ENCODE data around the gene SSBP3. TPM values are rescaled to one million over a fixed set of nuclear protein-coding genes. Genes with fewer than 3 reads are reported as not detected.

SSBP3 gene
- total and polyA plus RNA-seq, 2 of the 13 experiments (the other 11 are each of a cell fraction or from before 2014, with no cell fraction given) = 8.5 to 17.6 TPM

DNA sequence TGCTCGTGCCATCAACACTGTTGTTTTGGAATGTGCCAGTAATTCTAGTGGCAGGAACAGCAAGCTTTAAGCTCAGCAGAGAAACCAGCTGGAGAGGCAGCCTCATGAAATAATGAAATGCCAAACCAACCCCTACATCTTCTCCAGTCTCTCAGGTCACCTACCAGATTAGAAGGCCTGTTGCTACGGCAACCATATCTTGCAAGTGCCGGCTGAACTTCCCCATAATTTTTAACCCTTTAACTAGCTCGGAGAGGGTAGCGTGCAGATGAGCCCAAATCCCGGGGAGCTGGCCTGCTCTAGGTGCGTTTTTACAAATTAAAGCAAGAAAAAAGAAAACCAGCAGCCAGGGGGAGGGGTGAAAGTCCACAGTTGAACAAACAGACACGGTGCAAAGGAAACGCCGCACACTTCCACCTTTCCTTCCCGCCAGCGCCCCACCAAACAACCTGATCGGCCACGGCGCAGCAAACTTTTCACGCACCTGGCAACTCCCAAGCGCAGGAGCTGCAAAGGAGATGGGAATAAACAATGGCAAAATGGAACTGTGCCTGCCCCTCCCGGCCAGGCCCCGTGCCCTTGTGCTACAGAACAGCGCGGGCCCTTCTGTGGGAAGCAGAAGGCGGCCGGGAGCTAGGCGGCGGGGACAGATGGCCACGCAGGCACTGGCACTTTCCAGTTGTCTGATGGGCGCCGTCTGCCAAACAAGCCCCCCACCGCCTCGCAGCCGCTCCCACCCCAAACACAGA, 50.1 kb downstream of the SSBP3 start (continued):
- 0 out of 2 replicates have a peak, but pooled peaks have one; percentile 12 for TF ChIP-seq ZNF768 (CRISPR knock-in tag; IDR thresholded peaks at IDR 0.05)
- TF ChIP-seq, protein P1, sequence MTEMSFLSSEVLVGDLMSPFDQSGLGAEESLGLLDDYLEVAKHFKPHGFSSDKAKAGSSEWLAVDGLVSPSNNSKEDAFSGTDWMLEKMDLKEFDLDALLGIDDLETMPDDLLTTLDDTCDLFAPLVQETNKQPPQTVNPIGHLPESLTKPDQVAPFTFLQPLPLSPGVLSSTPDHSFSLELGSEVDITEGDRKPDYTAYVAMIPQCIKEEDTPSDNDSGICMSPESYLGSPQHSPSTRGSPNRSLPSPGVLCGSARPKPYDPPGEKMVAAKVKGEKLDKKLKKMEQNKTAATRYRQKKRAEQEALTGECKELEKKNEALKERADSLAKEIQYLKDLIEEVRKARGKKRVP (CRISPR knock-in tag; IDR thresholded peaks at IDR 0.05) = no peak
- TF ChIP-seq NR2F6 (IDR thresholded peaks at IDR 0.05) = no peak
- 0 out of 2 replicates have a peak, but pooled peaks have one; percentile 30 for TF ChIP-seq NR2F6 (CRISPR knock-in tag; IDR thresholded peaks at IDR 0.05)
- TF ChIP-seq ZFX (CRISPR knock-in tag; IDR thresholded peaks at IDR 0.05; ENCODE audit: low read depth) = peak; percentile 64
- TF ChIP-seq, protein P2, sequence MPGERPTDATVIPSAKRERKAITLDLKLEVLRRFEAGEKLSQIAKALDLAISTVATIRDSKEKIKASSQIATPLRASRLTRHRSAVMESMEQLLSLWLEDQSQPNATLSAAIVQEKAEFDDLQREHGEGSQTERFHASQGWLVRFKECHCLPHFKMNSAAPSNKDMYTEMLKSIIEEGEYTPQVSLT (CRISPR knock-in tag; IDR thresholded peaks at IDR 0.05; ENCODE audit: borderline replicate concordance, low read depth) = no peak
- TF ChIP-seq, protein P3, sequence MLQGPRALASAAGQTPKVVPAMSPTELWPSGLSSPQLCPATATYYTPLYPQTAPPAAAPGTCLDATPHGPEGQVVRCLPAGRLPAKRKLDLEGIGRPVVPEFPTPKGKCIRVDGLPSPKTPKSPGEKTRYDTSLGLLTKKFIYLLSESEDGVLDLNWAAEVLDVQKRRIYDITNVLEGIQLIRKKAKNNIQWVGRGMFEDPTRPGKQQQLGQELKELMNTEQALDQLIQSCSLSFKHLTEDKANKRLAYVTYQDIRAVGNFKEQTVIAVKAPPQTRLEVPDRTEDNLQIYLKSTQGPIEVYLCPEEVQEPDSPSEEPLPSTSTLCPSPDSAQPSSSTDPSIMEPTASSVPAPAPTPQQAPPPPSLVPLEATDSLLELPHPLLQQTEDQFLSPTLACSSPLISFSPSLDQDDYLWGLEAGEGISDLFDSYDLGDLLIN (CRISPR knock-in tag; IDR thresholded peaks at IDR 0.05; ENCODE audit: borderline replicate concordance) = no peak
- no peak for TF ChIP-seq ZNF33B (CRISPR knock-in tag; IDR thresholded peaks at IDR 0.05)
- TF ChIP-seq FOXJ3 (CRISPR knock-in tag; IDR thresholded peaks at IDR 0.05; ENCODE audit: borderline replicate concordance) = no peak
- no peak for TF ChIP-seq CBX1 (IDR thresholded peaks at IDR 0.05; ENCODE audit: low read depth)
- TF ChIP-seq, protein P4, sequence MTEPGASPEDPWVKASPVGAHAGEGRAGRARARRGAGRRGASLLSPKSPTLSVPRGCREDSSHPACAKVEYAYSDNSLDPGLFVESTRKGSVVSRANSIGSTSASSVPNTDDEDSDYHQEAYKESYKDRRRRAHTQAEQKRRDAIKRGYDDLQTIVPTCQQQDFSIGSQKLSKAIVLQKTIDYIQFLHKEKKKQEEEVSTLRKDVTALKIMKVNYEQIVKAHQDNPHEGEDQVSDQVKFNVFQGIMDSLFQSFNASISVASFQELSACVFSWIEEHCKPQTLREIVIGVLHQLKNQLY (CRISPR knock-in tag; IDR thresholded peaks at IDR 0.05) = no peak
- TF ChIP-seq, protein P5, sequence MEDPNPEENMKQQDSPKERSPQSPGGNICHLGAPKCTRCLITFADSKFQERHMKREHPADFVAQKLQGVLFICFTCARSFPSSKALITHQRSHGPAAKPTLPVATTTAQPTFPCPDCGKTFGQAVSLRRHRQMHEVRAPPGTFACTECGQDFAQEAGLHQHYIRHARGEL (CRISPR knock-in tag; IDR thresholded peaks at IDR 0.05) = no peak
- no peak for TF ChIP-seq LCORL (IDR thresholded peaks at IDR 0.05)
- TF ChIP-seq LCORL (CRISPR knock-in tag; IDR thresholded peaks at IDR 0.05) = no peak
- peak; percentile 51; the same call in 1 of the 2 replicates for TF ChIP-seq HDAC2 (CRISPR knock-in tag; IDR thresholded peaks at IDR 0.05)
- no peak for TF ChIP-seq ZNF839 (CRISPR knock-in tag; IDR thresholded peaks at IDR 0.05; ENCODE audit: borderline replicate concordance)
- no peak for TF ChIP-seq ZNF558 (CRISPR knock-in tag; IDR thresholded peaks at IDR 0.05; ENCODE audit: borderline replicate concordance)
- peak; percentile 66 for TF ChIP-seq HDAC1 (CRISPR knock-in tag; IDR thresholded peaks at IDR 0.05)
- peak; percentile 18; the same call in 1 of the 2 replicates for TF ChIP-seq ZNF788 (CRISPR knock-in tag; IDR thresholded peaks at IDR 0.05; ENCODE audit: borderline replicate concordance)
- TF ChIP-seq, protein P6, sequence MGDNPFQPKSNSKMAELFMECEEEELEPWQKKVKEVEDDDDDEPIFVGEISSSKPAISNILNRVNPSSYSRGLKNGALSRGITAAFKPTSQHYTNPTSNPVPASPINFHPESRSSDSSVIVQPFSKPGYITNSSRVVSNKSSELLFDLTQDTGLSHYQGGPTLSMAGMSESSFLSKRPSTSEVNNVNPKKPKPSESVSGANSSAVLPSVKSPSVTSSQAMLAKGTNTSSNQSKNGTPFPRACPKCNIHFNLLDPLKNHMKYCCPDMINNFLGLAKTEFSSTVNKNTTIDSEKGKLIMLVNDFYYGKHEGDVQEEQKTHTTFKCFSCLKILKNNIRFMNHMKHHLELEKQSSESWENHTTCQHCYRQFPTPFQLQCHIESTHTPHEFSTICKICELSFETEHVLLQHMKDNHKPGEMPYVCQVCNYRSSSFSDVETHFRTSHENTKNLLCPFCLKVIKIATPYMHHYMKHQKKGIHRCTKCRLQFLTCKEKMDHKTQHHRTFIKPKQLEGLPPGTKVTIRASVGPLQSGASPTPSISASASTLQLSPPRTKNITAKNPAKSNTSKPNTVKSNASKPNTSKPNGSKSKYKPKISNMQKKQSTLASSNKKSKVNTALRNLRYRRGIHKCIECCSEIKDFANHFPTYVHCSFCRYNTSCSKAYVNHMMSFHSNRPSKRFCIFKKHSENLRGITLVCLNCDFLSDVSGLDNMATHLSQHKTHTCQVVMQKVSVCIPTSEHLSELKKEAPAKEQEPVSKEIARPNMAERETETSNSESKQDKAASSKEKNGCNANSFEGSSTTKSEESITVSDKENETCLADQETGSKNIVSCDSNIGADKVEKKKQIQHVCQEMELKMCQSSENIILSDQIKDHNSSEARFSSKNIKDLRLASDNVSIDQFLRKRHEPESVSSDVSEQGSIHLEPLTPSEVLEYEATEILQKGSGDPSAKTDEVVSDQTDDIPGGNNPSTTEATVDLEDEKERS (CRISPR knock-in tag; IDR thresholded peaks at IDR 0.05) = no peak
